Esophagus (tissue), 2 donors: ENCODE results near the gene LHFPL6. TPM values are rescaled to one million over a fixed set of nuclear protein-coding genes. Genes with fewer than 3 reads are reported as not detected.

Experiments
- H3K27ac ChIP-seq, 2 donors: one replicate each; pipeline ENCODE4 v1.5.1; 2013; ENCODE audit warnings: low read depth in 2 of 2, mild to moderate bottlenecking in 2 of 2, inconsistent platforms in 1 of 2, low read length in 1 of 2, moderate library complexity in 1 of 2
- H3K27me3 ChIP-seq, 2 donors: one replicate each; pipeline ENCODE4 v1.6.1; 2013; ENCODE audit warnings: low read length in 2 of 2, control low read depth in 1 of 2, mild to moderate bottlenecking in 1 of 2; ENCODE audit not compliant: insufficient read depth in 2 of 2, control insufficient read depth in 1 of 2
- H3K36me3 ChIP-seq, 2 donors: one replicate each; pipeline ENCODE4 v1.6.1; 2013; ENCODE audit warnings: low read length in 1 of 2; ENCODE audit not compliant: control insufficient read depth in 2 of 2, insufficient read depth in 2 of 2
- H3K4me1 ChIP-seq, 2 donors: one replicate each; pipeline ENCODE4 v1.6.1; 2013; ENCODE audit warnings: low read length in 1 of 2; ENCODE audit not compliant: control insufficient read depth in 2 of 2, insufficient read depth in 2 of 2
- H3K4me3 ChIP-seq, 2 donors: one replicate each; pipeline ENCODE4 v1.5.1; 2013; ENCODE audit warnings: low read length in 2 of 2, mild to moderate bottlenecking in 2 of 2, low read depth in 1 of 2, moderate library complexity in 1 of 2
- H3K9me3 ChIP-seq, 2 donors: one replicate each; pipeline ENCODE4 v1.6.1; 2013; ENCODE audit warnings: mild to moderate bottlenecking in 2 of 2, low read depth in 1 of 2, low read length in 1 of 2, moderate library complexity in 1 of 2; ENCODE audit not compliant: control insufficient read depth in 2 of 2, insufficient read depth in 1 of 2
- WGBS, 2 donors: extraction: QIAGEN DNeasy Blood & Tissue Kit; methylation state at CpG; one replicate each; pipeline ENCODE4 v1.1.7; 2013; 5-methylcytosine and 5-hydroxymethylcytosine counted together
- polyA plus RNA-seq, 2 donors: library from polyadenylated mRNA; stranded (reverse); fragments of 200-250 nt; gene quantifications; one replicate each; pipeline ENCODE4 v1.2.3, GENCODE V29; 2013
- donor health status: healthy with polysubstance abuse.
- donor health status: Bipolar disorder and iron deficiency.

LHFPL6 gene
- polyA plus RNA-seq, 2 donors, result 2.6 to 11.2 TPM

DNA sequence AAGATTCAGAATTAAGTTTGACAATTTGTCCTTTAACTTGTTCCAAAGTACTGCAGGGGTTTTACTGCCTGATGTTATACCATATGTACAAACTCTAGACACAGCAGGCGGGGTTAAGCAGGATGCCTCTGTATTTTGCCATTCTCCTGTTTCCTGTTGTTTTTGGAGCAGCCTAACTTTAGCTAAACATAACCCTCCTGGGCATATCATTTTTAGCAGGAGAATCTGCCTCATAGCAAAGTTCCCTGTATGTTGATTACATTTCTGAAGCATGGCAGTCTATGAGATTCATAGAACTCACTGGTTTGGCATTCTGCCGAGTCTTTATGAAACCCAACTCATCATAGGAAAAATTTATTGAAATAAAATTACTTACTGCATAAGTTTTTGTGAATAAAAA lies 5.2 kb downstream of the LHFPL6 start:
- 64 to 71% methylated on average over 2 of the region's 2 CpGs for WGBS, 2 donors
- no peak overlapping the region for H3K4me3 ChIP-seq
- H3K4me1 ChIP-seq, result peaks cover 2 to 8% of the 10 kb centered on the region in 2 donors
- no peaks in the 10 kb centered on the region for H3K27me3 ChIP-seq
- H3K36me3 ChIP-seq, result no peaks in the 10 kb centered on the region
- no peaks in the 10 kb centered on the region for H3K9me3 ChIP-seq
- H3K27ac ChIP-seq, result no peak overlapping the region

DNA sequence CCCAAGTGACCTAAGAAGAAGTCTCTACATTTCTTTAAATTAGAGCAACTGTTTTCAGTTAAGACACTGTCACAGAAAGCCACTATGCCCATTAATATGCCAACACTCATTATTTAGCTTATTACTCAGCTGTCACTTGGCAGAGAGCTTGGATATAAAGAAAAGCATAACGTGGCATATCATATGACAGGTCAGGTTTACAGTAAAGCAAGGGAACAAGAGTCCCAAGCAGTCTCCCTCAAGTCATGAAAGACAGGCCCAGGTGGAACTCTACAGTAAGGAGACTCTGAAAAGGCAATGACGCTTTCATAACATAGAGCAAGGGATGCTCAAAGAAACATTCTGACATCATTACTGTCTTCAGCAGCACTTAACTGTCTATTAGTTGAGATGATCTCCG lies 6.3 kb downstream of the LHFPL6 start:
- Histone ChIP-seq H3K36me3 (no peaks in the 10 kb centered on the region), H3K4me3 (no peak overlapping the region), H3K27ac (no peak overlapping the region), H3K9me3 (no peaks in the 10 kb centered on the region), H3K4me1 (peaks cover 0 to 3% of the 10 kb centered on the region in 2 donors), H3K27me3 (no peaks in the 10 kb centered on the region)
- 72 to 73% methylated on average over 3 of the region's 3 CpGs for WGBS, 2 donors

DNA sequence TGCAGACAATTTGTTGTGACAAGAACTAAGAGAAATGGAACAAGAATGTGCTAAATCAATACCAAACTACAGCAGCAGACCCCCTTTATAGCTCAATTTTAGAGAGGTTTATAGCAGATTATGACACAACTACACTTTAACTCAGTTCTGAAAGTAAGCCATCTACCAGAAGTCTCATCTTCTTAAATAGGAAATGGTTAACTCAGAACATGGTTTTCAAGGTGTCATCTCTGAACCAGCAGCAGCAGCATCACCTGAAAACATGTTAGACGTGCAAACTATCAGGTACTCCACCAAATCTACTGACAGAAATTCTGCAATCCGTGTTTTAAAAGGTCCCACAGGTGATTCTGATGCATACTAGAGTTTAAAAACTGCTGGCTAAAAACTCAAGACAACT lies 6.8 kb downstream of the LHFPL6 start:
- H3K27me3 ChIP-seq, result no peaks in the 10 kb centered on the region
- H3K36me3 ChIP-seq, result no peaks in the 10 kb centered on the region
- H3K9me3 ChIP-seq, result no peaks in the 10 kb centered on the region
- H3K4me1 ChIP-seq, result peaks cover 0 to 3% of the 10 kb centered on the region in 2 donors
- no peak overlapping the region for H3K4me3 ChIP-seq
- WGBS, 2 donors, result 68 to 71% methylated on average over 2 of the region's 2 CpGs
- no peak overlapping the region for H3K27ac ChIP-seq

DNA sequence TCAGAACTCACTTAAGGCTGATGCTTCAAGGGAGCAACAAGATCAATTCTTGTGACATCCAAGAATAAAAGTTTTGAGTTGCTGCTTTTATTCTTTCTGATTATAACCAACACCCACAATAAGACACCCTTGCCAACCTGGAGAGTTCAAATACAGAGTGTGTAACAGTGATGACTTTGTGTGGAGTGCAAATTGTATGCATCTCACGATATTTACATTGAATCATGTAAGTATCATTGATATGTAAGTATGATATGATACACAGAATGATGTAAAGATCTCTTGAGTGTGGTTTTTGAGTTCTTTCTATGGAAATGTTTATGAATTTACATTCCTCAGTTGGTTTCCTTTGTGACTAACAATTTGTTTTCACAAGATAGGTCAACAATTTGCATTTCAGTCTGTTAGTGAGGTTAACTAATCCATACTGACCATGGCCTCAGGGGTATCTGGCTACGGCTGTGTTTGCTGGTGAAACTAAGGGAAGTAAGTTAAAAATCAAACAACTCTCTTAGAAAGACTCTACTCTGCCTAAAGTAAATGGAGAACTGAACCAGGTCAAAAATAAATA lies 12.4 kb downstream of the LHFPL6 start:
- no peaks in the 10 kb centered on the region for H3K27me3 ChIP-seq
- H3K36me3 ChIP-seq, result no peaks in the 10 kb centered on the region
- no peak overlapping the region for H3K4me3 ChIP-seq
- H3K27ac ChIP-seq, result no peak overlapping the region
- 43 to 50% methylated on average over 2 of the region's 2 CpGs for WGBS, 2 donors
- no peaks in the 10 kb centered on the region for H3K9me3 ChIP-seq
- H3K4me1 ChIP-seq, result no peaks in the 10 kb centered on the region

DNA sequence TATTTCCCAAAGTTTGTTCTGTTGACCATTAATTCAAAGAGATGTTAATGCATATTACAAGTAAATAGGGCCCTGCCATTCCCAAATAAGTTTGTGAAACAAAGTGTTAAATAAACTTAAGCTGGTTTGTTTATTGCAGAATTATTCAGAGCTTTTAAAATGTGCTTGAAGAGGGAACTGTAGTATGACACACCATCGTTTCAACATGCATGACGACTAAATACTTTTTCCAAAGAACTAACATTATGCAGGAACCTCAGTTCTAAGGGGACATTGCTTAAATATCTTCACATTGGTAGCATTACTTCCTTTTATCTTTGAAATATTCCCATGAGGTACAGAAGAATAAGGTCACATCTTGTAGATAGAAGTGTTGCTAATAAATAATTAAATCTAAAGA lies 14.6 kb downstream of the LHFPL6 start:
- Histone ChIP-seq H3K4me1 (no peaks in the 10 kb centered on the region), H3K36me3 (no peaks in the 10 kb centered on the region), H3K27ac (no peak overlapping the region), H3K9me3 (no peaks in the 10 kb centered on the region), H3K27me3 (no peaks in the 10 kb centered on the region), H3K4me3 (no peak overlapping the region)
- WGBS, 2 donors, result 66 to 76% methylated on average over 2 of the region's 2 CpGs

DNA sequence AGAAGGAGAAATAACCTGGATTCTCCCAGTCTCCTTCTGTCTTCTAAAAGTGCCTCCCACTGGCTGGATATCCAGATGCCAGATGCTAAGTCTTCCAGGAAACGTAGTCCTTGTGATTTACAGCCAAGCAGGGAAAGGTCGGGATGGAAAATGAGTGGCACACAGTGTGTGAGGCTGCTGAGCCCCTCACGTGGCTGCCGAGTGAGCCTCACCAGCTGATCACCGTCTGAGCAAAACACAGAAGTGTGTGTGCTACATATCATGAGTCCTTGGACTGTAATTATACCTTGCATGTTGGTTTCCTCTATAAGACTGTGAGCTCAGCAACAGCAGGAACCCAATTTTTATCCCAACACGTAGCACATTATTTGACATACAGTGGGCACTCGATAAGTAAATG lies 15.1 kb downstream of the LHFPL6 start:
- Histone ChIP-seq H3K4me3 (no peak overlapping the region), H3K4me1 (no peaks in the 10 kb centered on the region), H3K9me3 (no peaks in the 10 kb centered on the region), H3K27ac (no peak overlapping the region), H3K36me3 (no peaks in the 10 kb centered on the region), H3K27me3 (no peaks in the 10 kb centered on the region)
- WGBS, 2 donors, result 78 to 82% methylated on average over 7 of the region's 7 CpGs

DNA sequence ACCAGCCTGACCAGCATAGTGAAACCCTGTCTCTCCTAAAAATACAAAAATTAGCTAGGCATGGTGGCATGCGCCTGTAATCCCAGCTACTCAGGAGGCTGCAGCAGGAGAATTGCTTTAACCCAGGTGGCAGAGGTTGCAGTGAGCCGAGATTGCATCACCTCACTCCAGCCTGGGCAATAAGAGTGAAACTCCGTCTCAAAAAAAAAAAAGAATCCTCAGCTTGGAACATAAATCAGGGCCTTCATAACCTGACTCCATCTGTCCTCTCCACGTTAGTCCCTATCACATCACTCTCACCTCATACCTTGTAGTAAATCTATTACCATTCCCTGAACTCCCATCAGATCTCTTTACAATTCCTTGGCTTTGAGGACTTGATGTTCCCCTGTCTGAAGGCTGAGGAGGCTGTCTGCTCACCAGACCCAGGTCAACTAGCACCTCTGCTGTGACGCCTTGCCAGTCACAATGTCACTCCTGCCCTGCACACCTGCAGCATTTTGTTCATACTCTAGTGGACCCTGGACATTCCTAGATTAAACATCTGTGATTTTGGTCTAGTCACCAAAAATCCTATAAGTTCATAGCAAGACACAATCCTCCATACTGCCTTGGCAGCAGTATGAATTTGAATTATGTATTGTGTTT lies 15.9 kb downstream of the LHFPL6 start:
- no peaks in the 10 kb centered on the region for H3K9me3 ChIP-seq
- H3K4me3 ChIP-seq, result no peak overlapping the region
- H3K36me3 ChIP-seq, result no peaks in the 10 kb centered on the region
- no peak overlapping the region for H3K27ac ChIP-seq
- H3K4me1 ChIP-seq, result no peaks in the 10 kb centered on the region
- 91 to 92% methylated on average over 5 of the region's 5 CpGs for WGBS, 2 donors
- H3K27me3 ChIP-seq, result no peaks in the 10 kb centered on the region

DNA sequence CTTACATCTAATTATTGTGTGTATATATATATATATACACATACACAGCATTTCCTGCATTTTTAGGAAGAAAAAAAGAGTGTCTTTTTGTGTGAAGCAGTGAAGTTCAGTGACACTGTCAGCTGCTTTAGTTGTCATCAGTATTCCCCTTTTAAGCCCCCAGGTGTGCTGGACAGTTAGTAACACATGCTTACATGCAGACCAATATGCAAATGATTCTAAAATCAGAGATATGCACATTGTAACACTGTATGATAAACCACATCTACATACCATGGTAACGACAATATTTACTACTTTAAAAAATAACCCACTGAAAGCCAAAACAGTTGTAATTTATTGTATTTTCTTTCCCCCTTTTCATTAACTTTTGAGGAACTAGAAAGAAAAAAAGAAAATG lies 16.8 kb downstream of the LHFPL6 start:
- no peaks in the 10 kb centered on the region for H3K27me3 ChIP-seq
- no peaks in the 10 kb centered on the region for H3K9me3 ChIP-seq
- H3K4me3 ChIP-seq, result no peak overlapping the region
- WGBS, 2 donors, result 71 to 82% methylated on average over 1 of the region's 1 CpG
- no peak overlapping the region for H3K27ac ChIP-seq
- H3K4me1 ChIP-seq, result no peaks in the 10 kb centered on the region
- H3K36me3 ChIP-seq, result no peaks in the 10 kb centered on the region

DNA sequence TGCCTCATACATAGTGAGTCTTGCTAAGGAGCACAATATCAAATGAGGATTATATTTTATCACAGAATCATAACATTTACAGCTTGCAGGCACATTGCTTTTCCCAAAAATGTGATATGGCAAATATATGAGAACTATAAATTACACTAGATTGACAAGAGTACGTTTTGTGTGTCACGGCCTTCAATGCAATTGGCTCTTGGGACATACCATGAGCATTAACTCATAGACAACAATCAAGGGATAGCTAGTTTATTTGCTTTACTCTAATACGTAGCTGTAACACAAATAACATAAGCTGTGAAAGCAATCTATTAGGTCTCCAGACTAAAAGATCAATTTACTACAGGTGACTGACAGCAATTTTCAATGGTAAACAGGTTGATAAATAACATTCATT lies 17.8 kb downstream of the LHFPL6 start:
- H3K27ac ChIP-seq, result no peak overlapping the region
- H3K4me1 ChIP-seq, result no peaks in the 10 kb centered on the region
- no peaks in the 10 kb centered on the region for H3K27me3 ChIP-seq
- H3K4me3 ChIP-seq, result no peak overlapping the region
- H3K36me3 ChIP-seq, result no peaks in the 10 kb centered on the region
- H3K9me3 ChIP-seq, result no peaks in the 10 kb centered on the region
- WGBS, 2 donors, result 61% methylated on average over 3 of the region's 3 CpGs

DNA sequence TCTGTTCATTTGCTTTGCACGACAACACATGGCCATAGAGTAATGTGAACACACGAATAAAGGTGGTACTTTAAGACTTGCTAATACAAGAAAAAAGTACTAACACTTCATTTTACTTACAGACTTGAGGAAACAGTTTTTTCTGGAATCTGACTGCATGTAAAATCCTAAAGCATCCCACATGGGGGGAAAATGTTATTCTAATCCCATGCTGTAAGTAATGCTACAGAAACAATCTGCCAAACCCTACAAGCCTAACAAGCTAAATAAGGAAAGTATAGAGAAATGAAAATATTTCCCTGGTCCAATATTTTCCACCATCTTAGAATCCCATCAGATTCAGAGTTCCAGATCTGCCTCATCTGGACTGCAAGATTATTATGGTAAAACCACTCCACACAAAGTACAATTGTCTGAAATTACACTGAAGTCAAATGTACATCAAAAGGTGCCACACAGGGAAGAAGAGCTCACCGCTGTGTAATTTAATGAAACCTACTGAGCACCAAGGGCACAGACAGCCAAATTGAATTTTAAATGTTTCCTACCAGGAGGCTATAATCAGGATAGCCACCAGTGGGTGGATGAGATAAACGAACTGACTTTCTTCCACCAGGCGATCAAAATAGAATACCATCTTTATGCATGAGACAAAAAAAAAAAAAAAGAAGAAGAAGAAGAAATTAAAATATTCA lies 22.0 kb downstream of the LHFPL6 start:
- Histone ChIP-seq H3K27ac (no peak overlapping the region), H3K27me3 (no peaks in the 10 kb centered on the region), H3K36me3 (no peaks in the 10 kb centered on the region), H3K9me3 (no peaks in the 10 kb centered on the region), H3K4me1 (no peaks in the 10 kb centered on the region), H3K4me3 (no peak overlapping the region)
- 61 to 66% methylated on average over 5 of the region's 5 CpGs for WGBS, 2 donors
